Osteocyte (in vitro differentiated cells): ENCODE measurements around the gene PTPRC. TPM values are rescaled to one million over a fixed set of nuclear protein-coding genes. Genes with fewer than 3 reads are reported as not detected.

ENCODE experiments used
- DNase-seq: peaks from one replicate; pipeline ENCODE4 v3.0.0; 2021; ENCODE audit warnings: mixed read lengths; ENCODE audit not compliant: unreplicated experiment; ENCODE audit errors: extremely low spot score
- H3K27ac Mint-ChIP-seq: one replicate; pipeline ENCODE4 v1.8.0; 2021; ENCODE audit warnings: mild to moderate bottlenecking, mixed read lengths; ENCODE audit not compliant: unreplicated experiment
- H3K27me3 Mint-ChIP-seq: one replicate; pipeline ENCODE4 v1.8.0; 2021; ENCODE audit warnings: mixed read lengths; ENCODE audit not compliant: unreplicated experiment
- H3K36me3 Mint-ChIP-seq: one replicate; pipeline ENCODE4 v1.8.0; 2021; ENCODE audit warnings: mixed read lengths; ENCODE audit not compliant: unreplicated experiment
- H3K4me1 Mint-ChIP-seq: one replicate; pipeline ENCODE4 v1.8.0; 2021; ENCODE audit warnings: mixed read lengths; ENCODE audit not compliant: unreplicated experiment
- H3K4me3 Mint-ChIP-seq: one replicate; pipeline ENCODE4 v1.8.0; 2021; ENCODE audit warnings: mild to moderate bottlenecking, moderate library complexity, mixed read lengths; ENCODE audit not compliant: unreplicated experiment
- H3K9me3 Mint-ChIP-seq: one replicate; pipeline ENCODE4 v1.8.0; 2021; ENCODE audit warnings: mixed read lengths; ENCODE audit not compliant: unreplicated experiment
- CTCF ChIP-seq: fragments of 200-600 bp; sonication (generic); IDR thresholded peaks from 2 replicates; pipeline ENCODE4 v1.5.0; 2021; ENCODE audit warnings: antibody characterized with exemption, mild to moderate bottlenecking, moderate library complexity
- total RNA-seq: library from RNA; stranded (reverse); gene quantifications from 2 replicates; pipeline ENCODE4 v1.2.1, GENCODE V29; 2021

The PTPRC gene
- total RNA-seq, 1 donor from 2014 or later: not detected

GRCh38 chr1:198677027-198677426 is 38.2 kb downstream of the PTPRC start:
- Mint-ChIP-seq H3K27me3 (no peaks in the 10 kb centered on the region), H3K4me3 (no peak overlapping the region), H3K9me3 (no peaks in the 10 kb centered on the region), H3K4me1 (peaks cover 19% of the 10 kb centered on the region), H3K36me3 (no peaks in the 10 kb centered on the region), H3K27ac (no peak overlapping the region)
- no peak for DNase-seq
- no peak for TF ChIP-seq CTCF

GRCh38 chr1:198677871-198678270 is 39.0 kb downstream of the PTPRC start:
- no peaks in the 10 kb centered on the region for H3K9me3 Mint-ChIP-seq
- no peaks in the 10 kb centered on the region for H3K36me3 Mint-ChIP-seq
- DNase-seq: no peak
- H3K4me3 Mint-ChIP-seq: no peak overlapping the region
- peaks cover 24% of the 10 kb centered on the region for H3K4me1 Mint-ChIP-seq
- no peaks in the 10 kb centered on the region for H3K27me3 Mint-ChIP-seq
- TF ChIP-seq CTCF: no peak
- H3K27ac Mint-ChIP-seq: no peak overlapping the region

GRCh38 chr1:198678301-198678836 is 39.5 kb downstream of the PTPRC start:
- TF ChIP-seq CTCF: no peak
- no peaks in the 10 kb centered on the region for H3K27me3 Mint-ChIP-seq
- DNase-seq: no peak
- no peak overlapping the region for H3K27ac Mint-ChIP-seq
- peaks cover 22% of the 10 kb centered on the region for H3K4me1 Mint-ChIP-seq
- H3K4me3 Mint-ChIP-seq: no peak overlapping the region
- no peaks in the 10 kb centered on the region for H3K36me3 Mint-ChIP-seq
- no peaks in the 10 kb centered on the region for H3K9me3 Mint-ChIP-seq

- H3K27ac Mint-ChIP-seq: no peak overlapping the region
- peaks cover 22% of the 10 kb centered on the region for H3K4me1 Mint-ChIP-seq
These were observed 40.1 kb downstream of the PTPRC start for GRCh38 chr1:198678901-198679329.

More at GRCh38 chr1:198678901-198679329, 40.1 kb downstream of the PTPRC start:
- no peaks in the 10 kb centered on the region for H3K36me3 Mint-ChIP-seq
- no peak for DNase-seq
- TF ChIP-seq CTCF: no peak
- no peaks in the 10 kb centered on the region for H3K27me3 Mint-ChIP-seq
- no peak overlapping the region for H3K4me3 Mint-ChIP-seq
- no peaks in the 10 kb centered on the region for H3K9me3 Mint-ChIP-seq
